GM19455 (cell line): ENCODE data around the gene DPM3.

ENCODE experiments used
- ATAC-seq: cut with Tn5 transposase; IDR thresholded peaks from one replicate; pipeline ENCODE4 v1.9.1; 2021; ENCODE audit not compliant: unreplicated experiment

The DPM3 gene

DNA sequence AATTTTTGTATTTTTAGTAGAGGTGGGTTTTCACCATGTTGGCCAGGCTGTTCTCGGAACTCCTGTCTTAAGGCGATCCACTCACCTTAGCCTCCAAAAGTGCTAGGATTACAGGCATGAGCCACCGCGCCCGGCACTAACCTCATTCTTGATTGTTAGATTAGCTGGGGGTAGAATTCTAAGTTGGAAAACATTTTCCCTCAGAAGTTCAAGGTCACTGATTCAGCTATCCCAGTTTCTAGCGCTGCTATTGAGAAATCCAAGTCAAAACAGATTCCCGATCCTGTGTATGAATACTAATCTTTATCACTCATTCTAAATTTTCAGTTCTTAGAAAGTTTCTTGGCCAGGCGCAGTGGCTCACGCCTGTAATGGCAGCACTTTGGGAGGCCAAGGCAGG lies 37.0 kb downstream of the DPM3 start:
- ATAC-seq: no peak

DNA sequence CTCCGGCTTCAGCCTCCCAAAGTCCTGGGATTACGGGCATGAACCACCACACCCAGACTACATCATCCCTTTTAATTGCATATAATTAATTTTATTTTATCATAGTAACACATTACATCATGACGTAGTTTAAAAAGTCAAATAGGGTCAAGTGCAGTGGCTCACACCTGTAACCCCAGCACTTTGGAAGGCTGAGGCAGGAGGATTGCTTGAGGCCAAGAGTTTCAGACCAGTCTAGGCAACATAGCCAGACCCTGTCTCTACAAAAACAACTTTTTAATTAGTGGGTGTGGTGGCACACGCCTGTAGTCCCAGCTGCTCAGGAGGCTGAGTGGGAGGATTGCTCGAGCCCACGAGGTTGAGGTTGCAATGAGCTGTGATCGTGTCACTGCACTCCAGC lies 41.0 kb downstream of the DPM3 start:
- ATAC-seq: no peak

DNA sequence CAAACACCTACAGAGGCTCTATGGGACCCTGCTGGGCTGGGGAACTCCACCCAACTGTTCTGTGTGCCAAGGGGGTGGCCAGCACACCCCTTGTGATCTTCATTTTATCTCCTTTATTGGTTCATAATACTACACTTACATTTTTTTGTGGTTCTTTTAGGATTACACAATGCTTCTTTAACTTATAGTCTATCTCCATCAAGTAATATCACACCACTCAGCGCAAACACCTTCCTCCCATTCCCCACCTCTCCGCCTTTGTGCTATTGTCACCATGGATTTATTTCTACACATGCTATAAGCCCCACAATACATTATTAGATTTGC lies 45.7 kb downstream of the DPM3 start:
- ATAC-seq: no peak

- no peak for ATAC-seq
Measured at GRCh38 chr1:155093911-155094621, 46.3 kb downstream of the DPM3 start.

- ATAC-seq: no peak
Measured at GRCh38 chr1:155092641-155093040, 47.7 kb downstream of the DPM3 start.

GRCh38 chr1:155092131-155092530 lies 48.2 kb downstream of the DPM3 start:
- no peak for ATAC-seq

DNA sequence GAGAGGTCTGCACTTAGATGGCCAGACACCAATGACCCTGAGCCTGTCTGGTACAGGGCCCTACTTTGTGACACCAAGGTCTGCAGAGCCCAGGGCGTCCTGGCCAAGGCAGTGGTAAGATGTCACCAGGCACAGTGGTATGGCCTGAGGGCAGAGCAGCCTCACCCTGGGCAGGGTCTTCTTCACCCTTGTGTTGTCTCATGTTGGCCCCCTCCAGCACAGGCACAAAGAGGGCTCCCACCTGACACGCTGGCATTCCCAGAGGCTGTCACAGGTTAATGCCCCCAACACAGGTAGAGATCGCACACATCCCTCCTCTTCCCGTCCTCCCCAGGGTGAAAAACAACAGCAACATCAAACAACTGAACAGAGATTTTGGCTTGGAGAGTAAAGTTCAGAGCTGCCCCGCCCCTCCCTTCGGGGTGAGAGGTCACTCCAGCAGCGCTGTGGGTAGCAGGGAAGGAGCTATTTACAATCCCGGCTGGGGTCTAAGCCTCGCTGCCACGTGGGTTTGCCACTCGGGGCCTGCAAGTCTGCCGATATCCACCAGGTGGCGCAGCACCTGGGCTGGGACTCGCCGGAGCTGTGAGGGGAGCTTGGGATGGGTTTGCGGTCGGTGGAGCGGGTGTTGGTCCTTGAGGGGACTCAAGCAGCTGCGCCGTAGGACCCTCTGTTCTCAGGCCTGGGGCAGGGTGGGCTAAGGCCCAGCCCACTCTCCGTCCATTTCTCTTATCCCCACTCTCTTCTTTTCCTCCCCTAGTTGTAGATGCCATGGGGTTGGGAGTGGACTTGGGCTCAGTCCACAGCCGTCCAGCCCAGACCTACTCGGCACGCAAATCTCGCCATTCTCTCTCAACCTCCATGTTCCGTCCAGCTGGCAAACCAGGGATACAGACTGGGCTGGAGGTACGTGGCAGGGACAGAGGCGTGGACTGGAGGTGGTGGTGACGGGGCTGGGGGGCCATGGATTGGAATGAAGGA lies 49.0 kb downstream of the DPM3 start:
- no peak for ATAC-seq
